Measurements from ENCODE around the gene SCG5.

GRCh38 chr15:32705446-32705845 is 63.9 kb downstream of the SCG5 start:
- TF ChIP-seq ZBTB11 (tag by site-specific recombination; conservative IDR thresholded peaks at IDR 0.05; ENCODE audit: low read depth), result no peak
- no peak for TF ChIP-seq ZNF416 (tag by site-specific recombination; IDR thresholded peaks at IDR 0.05)
- no peak for TF ChIP-seq ZNF248 (tag by site-specific recombination; IDR thresholded peaks at IDR 0.05)
- TF ChIP-seq, protein P1, sequence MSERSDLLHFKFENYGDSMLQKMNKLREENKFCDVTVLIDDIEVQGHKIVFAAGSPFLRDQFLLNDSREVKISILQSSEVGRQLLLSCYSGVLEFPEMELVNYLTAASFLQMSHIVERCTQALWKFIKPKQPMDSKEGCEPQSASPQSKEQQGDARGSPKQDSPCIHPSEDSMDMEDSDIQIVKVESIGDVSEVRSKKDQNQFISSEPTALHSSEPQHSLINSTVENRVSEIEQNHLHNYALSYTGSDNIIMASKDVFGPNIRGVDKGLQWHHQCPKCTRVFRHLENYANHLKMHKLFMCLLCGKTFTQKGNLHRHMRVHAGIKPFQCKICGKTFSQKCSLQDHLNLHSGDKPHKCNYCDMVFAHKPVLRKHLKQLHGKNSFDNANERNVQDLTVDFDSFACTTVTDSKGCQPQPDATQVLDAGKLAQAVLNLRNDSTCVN (tag by site-specific recombination; optimal IDR thresholded peaks at IDR 0.05), result no peak
- TF ChIP-seq CTCF (tag by site-specific recombination; IDR thresholded peaks at IDR 0.05), result no peak
